Cardiac muscle cell (in vitro differentiated cells and primary cell): ENCODE measurements around the gene EXOC6B. TPM values are rescaled to one million over a fixed set of nuclear protein-coding genes. Genes with fewer than 3 reads are reported as not detected.

Experiments
- DNase-seq, 2 donors: peaks; one replicate each; pipeline versions ENCODE4 v3.0.0 to v3.0.0-alpha.2; 2010 to 2017; ENCODE audit warnings: low read depth in 1 of 2, low spot score in 1 of 2
- H3K27ac ChIP-seq: fragments of 200-600 bp; sonication (generic); 2 replicates; pipeline ENCODE4 v1.5.1; 2016
- H3K27me3 ChIP-seq: fragments of 200-600 bp; sonication (generic); 2 replicates; pipeline ENCODE4 v1.6.0; 2016; ENCODE audit warnings: control low read depth
- H3K36me3 ChIP-seq: fragments of 200-600 bp; sonication (generic); 2 replicates; pipeline ENCODE4 v1.5.1; 2016; ENCODE audit warnings: control low read depth
- H3K4me1 ChIP-seq: fragments of 200-600 bp; sonication (generic); 2 replicates; pipeline ENCODE4 v1.8.1; 2017; ENCODE audit warnings: low read depth, mild to moderate bottlenecking, mixed run types
- H3K4me3 ChIP-seq: fragments of 200-600 bp; sonication (generic); 2 replicates; pipeline ENCODE4 v1.5.1; 2016; ENCODE audit warnings: mild to moderate bottlenecking
- H3K9me3 ChIP-seq: fragments of 200-600 bp; sonication (generic); 2 replicates; pipeline ENCODE4 v1.5.1; 2017; ENCODE audit warnings: low read depth, mild to moderate bottlenecking, control low read depth
- polyA plus RNA-seq: library from polyadenylated mRNA; unstranded; fragments of >200 nt; fragmentation: Nextera tagmentation; extraction: Ambion mirVana; gene quantifications from 2 replicates; pipeline ENCODE4 v1.2.1, GENCODE V29; 2016
- total RNA-seq: library from RNA; depleted of rRNA; stranded (reverse); fragments of >200 nt; gene quantifications from 2 replicates; pipeline ENCODE4 v1.2.3, GENCODE V29; 2016
- TF ChIP-seq, protein P1 (sequence below): IDR thresholded peaks from 2 replicates; pipeline ENCODE4 v1.5.1; 2012; ENCODE audit warnings: low read depth, mild to moderate bottlenecking, low read length

The EXOC6B gene
- total and polyA plus RNA-seq, 2 experiments from 2014 or later = 21.7 to 23.9 TPM

DNA sequence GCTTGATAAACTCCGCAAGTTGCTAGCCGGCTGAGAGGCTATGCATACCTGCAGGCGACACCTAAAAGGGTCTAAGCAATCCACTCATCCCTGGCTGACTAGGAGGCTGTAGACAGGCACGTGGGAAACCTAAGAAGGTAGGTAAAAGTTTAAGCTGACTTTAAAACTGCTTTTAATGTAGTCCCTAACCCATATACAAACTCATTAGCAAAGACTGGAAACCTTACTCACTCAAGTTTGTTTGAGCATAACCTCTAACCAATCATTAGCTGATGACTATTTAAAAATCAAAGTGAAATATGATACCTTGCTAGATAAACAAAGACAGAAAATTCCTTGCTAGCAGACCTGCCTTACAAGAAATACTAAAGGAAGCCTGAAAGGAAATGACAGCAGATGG lies 106.4 kb downstream of the EXOC6B start:
- no peaks in the 10 kb centered on the region for H3K9me3 ChIP-seq
- no peak overlapping the region for H3K4me3 ChIP-seq
- DNase-seq = peak; percentile 23 to 42
- peaks cover 9% of the 10 kb centered on the region for H3K36me3 ChIP-seq
- no peaks in the 10 kb centered on the region for H3K27me3 ChIP-seq
- H3K27ac ChIP-seq = peak overlapping the region; percentile 44
- peaks cover 24% of the 10 kb centered on the region for H3K4me1 ChIP-seq
- TF ChIP-seq, protein P1, sequence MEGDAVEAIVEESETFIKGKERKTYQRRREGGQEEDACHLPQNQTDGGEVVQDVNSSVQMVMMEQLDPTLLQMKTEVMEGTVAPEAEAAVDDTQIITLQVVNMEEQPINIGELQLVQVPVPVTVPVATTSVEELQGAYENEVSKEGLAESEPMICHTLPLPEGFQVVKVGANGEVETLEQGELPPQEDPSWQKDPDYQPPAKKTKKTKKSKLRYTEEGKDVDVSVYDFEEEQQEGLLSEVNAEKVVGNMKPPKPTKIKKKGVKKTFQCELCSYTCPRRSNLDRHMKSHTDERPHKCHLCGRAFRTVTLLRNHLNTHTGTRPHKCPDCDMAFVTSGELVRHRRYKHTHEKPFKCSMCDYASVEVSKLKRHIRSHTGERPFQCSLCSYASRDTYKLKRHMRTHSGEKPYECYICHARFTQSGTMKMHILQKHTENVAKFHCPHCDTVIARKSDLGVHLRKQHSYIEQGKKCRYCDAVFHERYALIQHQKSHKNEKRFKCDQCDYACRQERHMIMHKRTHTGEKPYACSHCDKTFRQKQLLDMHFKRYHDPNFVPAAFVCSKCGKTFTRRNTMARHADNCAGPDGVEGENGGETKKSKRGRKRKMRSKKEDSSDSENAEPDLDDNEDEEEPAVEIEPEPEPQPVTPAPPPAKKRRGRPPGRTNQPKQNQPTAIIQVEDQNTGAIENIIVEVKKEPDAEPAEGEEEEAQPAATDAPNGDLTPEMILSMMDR = no peak

DNA sequence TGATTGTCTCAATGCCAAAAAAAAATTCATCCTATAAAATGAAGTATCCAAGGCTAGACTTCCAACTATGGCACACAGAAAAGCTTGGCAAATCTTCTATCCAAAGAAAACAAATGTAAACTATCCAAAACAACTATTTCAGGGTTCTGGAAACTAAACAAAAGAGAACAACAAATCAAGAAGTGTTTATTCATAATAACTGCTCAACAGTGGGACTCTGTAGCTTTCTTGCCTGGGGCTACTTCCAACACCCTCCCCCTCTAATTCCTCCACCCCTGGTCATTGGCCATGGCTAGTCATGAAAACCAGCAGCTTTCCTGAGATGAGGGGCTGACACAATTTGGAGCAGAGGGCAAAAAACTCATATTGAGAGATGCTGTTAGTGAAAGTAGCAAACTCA lies 107.0 kb downstream of the EXOC6B start:
- Histone ChIP-seq H3K4me1 (peaks cover 18% of the 10 kb centered on the region), H3K9me3 (no peaks in the 10 kb centered on the region), H3K4me3 (no peak overlapping the region), H3K27ac (peak overlapping the region; percentile 44), H3K27me3 (no peaks in the 10 kb centered on the region), H3K36me3 (peaks cover 9% of the 10 kb centered on the region)
- DNase-seq = no peak
- TF ChIP-seq, protein P1 = no peak

DNA sequence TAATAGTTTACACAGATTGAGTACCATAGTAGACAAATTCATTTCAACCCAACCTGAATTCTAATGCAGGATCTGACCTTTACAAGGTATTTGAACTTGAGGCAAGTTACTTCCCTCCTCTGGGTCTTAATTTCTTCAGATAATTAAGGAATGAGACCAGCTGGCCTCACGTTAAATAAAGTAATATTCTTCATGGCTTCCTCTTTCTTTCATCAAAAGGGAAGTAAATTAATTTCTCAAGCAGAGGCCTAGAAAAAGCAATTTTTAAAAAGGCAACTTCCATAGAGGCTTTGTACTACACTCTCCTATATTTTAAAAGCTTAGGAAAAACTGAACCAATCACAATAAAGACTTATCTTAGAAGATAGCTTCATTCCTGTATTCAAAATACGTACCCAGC lies 109.2 kb downstream of the EXOC6B start:
- Histone ChIP-seq H3K9me3 (no peaks in the 10 kb centered on the region), H3K27me3 (no peaks in the 10 kb centered on the region), H3K27ac (no peak overlapping the region), H3K4me1 (peaks cover 14% of the 10 kb centered on the region), H3K4me3 (no peak overlapping the region), H3K36me3 (peaks cover 9% of the 10 kb centered on the region)
- DNase-seq = no peak
- TF ChIP-seq, protein P1 = no peak

DNA sequence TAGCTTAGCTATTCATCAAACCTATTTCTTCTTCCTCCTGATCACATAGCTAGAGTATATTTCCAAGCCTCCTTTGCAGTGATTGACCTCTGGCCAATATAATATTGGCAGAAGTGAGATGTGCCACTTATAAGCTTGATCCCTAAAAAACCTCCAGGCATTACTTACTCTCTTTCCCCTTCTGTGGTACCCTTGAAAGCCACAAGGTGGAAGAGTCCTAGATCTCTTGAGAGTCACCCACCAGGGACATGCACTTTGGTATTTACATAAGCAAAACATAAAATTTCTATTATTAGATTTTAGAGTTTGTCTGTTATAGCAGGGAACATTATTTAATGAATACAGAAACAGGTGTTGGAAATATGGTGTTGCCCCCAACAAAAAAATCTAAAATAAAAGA lies 112.0 kb downstream of the EXOC6B start:
- Histone ChIP-seq H3K36me3 (peaks cover 9% of the 10 kb centered on the region), H3K27ac (no peak overlapping the region), H3K4me3 (no peak overlapping the region), H3K9me3 (no peaks in the 10 kb centered on the region), H3K4me1 (peaks cover 2% of the 10 kb centered on the region), H3K27me3 (no peaks in the 10 kb centered on the region)
- TF ChIP-seq, protein P1 = peak; percentile 5
- DNase-seq = no peak

DNA sequence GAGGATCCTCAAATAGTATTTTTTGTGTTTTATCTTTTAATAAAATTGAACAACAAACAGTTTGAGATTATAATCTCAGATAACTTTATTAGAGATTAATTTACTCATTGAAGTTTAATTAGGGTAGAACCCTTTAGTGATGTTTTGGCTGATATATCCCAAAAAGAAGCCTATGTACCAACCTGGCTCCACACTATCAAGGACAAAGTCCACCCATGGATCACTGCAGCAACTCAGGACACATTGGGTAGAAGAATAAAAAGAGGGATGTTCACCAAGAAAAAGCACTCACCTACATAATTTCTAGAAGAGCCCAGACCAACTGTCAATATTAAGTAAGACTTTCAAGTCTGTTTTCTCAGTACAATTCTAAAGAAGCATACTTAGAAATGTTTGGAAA lies 112.9 kb downstream of the EXOC6B start:
- TF ChIP-seq, protein P1 = no peak
- no peaks in the 10 kb centered on the region for H3K4me1 ChIP-seq

DNA sequence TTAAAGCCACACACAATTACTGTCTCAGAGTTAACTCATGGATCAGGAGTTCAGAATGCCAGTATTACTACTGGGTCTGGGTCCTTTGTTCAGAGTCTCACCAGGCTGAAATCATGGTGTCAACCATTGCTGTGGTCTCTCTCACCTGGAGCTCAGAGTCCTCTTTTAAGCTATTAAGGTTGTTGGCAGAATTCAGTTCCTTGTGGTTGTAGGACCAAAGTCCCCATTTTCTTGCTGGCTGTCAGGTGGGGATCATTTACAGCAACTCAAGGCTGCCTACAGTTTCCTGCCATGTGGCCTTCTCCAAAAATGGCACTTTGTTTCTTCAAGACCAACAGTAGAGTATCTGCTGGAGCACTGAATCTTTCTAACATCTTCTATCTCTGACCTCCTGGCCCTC lies 113.5 kb downstream of the EXOC6B start:
- no peak overlapping the region for H3K27ac ChIP-seq
- H3K9me3 ChIP-seq = no peaks in the 10 kb centered on the region
- no peaks in the 10 kb centered on the region for H3K4me1 ChIP-seq
- peaks cover 6% of the 10 kb centered on the region for H3K36me3 ChIP-seq
- no peaks in the 10 kb centered on the region for H3K27me3 ChIP-seq
- H3K4me3 ChIP-seq = no peak overlapping the region
- TF ChIP-seq, protein P1 = no peak
- DNase-seq = no peak

More for the DNA sequence above, 112.9 kb downstream of the EXOC6B start:
- DNase-seq = no peak
- H3K27ac ChIP-seq = no peak overlapping the region
- H3K27me3 ChIP-seq = no peaks in the 10 kb centered on the region
- H3K9me3 ChIP-seq = no peaks in the 10 kb centered on the region
- no peak overlapping the region for H3K4me3 ChIP-seq
- H3K36me3 ChIP-seq = peaks cover 9% of the 10 kb centered on the region
